Measurements from ENCODE around the gene TGFBR3. TPM values are rescaled to one million over a fixed set of nuclear protein-coding genes. Genes with fewer than 3 reads are reported as not detected.
A peak's percentile ranks its signal among the peaks of the same experiment; 100 is the strongest.

TGFBR3 gene
- total and polyA plus RNA-seq, 8 donors: 4.2 to 689 (median 71.5) TPM

DNA sequence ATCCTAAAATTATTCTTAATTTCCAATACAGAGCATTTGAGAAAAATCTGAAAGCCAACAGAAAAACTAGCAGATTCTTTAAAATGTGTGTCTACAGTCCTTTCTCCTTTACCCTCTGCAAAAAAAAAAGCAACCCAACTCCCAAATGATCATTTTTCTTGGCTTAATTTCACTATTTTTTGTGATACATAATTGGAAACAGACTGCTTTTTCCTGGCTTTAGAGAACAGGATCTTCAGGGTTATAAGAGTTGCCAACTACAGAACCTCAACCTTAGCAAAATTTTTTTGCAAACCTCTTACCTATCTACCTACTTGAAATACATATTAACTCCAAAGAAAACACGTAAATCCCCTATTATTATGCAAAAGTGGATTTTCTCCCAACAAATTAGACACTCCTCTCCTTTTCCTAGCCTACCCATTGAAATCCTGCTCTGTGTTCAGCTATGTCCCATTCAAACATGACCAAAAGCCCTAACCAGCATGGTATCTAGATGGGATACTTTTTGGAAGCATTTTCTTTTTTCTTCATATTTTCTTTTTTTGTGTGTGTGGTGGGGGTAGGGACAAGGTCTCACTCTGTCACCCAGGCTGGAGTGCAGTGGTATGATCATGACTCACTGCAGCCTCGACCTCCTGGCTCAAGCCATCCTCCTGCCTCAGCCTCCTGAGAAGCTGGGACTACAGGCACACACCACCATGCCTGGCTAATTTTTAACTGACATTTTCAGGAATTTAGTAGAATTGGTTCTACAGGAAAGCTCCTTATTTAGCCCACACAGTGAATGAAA is 9.0 kb downstream of the TGFBR3 start:
- H3K27ac ChIP-seq: no peak overlapping the region
- no peak for TF ChIP-seq POLR2A (IDR thresholded peaks at IDR 0.05)
- TF ChIP-seq, protein P1, sequence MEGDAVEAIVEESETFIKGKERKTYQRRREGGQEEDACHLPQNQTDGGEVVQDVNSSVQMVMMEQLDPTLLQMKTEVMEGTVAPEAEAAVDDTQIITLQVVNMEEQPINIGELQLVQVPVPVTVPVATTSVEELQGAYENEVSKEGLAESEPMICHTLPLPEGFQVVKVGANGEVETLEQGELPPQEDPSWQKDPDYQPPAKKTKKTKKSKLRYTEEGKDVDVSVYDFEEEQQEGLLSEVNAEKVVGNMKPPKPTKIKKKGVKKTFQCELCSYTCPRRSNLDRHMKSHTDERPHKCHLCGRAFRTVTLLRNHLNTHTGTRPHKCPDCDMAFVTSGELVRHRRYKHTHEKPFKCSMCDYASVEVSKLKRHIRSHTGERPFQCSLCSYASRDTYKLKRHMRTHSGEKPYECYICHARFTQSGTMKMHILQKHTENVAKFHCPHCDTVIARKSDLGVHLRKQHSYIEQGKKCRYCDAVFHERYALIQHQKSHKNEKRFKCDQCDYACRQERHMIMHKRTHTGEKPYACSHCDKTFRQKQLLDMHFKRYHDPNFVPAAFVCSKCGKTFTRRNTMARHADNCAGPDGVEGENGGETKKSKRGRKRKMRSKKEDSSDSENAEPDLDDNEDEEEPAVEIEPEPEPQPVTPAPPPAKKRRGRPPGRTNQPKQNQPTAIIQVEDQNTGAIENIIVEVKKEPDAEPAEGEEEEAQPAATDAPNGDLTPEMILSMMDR (IDR thresholded peaks at IDR 0.05): no peak
- TF ChIP-seq POLR2AphosphoS5 (IDR thresholded peaks at IDR 0.05): no peak
- no peak for TF ChIP-seq EP300 (IDR thresholded peaks at IDR 0.05)
- no peaks in the 10 kb centered on the region for H3K27me3 ChIP-seq
- WGBS, 5 donors: 80 to 86% (median 81%) methylated on average over 2 of the region's 2 CpGs
- no peaks in the 10 kb centered on the region for H3K36me3 ChIP-seq
- H3K4me1 ChIP-seq: peaks cover 10 to 59% (median 34%) of the 10 kb centered on the region in 4 donors
- intact Hi-C loops (cut with DNase I; ENCODE audit: low total_unique reads): no loop called here
- no peak overlapping the region for H3K4me3 ChIP-seq
- no peaks in the 10 kb centered on the region for H3K9me3 ChIP-seq
- DNase-seq: no peak

DNA sequence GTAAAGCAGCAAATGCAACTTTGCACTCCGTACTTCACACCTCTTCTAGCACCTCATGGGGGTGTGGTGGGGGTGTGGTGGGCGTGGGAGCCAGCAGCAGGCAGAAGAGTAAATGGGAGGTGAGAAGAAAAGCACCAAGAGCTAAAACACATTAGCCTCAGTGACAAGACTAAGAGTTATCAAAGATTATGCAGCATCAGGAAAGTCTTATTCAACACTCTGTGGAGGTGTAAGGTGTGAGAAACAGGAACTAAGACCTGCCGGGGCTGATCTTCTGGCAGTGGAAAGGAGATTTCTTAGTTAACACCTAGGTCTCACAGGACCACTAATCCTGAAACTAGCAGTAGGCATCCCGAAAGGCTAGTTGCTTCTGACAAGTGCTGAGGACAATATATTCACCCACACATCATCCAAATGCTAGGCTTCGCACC is 9.9 kb downstream of the TGFBR3 start:
- no peak for TF ChIP-seq EP300 (IDR thresholded peaks at IDR 0.05)
- no peak for TF ChIP-seq POLR2AphosphoS5 (IDR thresholded peaks at IDR 0.05)
- TF ChIP-seq, protein P1 (IDR thresholded peaks at IDR 0.05): no peak
- no peak for TF ChIP-seq POLR2A (IDR thresholded peaks at IDR 0.05)
- Histone ChIP-seq H3K4me1 (peaks cover 14 to 58% (median 38%) of the 10 kb centered on the region in 4 donors), H3K9me3 (no peaks in the 10 kb centered on the region), H3K36me3 (no peaks in the 10 kb centered on the region), H3K27me3 (no peaks in the 10 kb centered on the region), H3K4me3 (no peak overlapping the region), H3K27ac (no peak overlapping the region)
- DNase-seq: no peak
- intact Hi-C loops (cut with DNase I; ENCODE audit: low total_unique reads): no loop called here
- 71 to 79% (median 74%) methylated on average over 5 of the region's 5 CpGs for WGBS, 5 donors

GRCh38 chr1:91874167-91874566 is 11.8 kb downstream of the TGFBR3 start:
- TF ChIP-seq POLR2AphosphoS5 (IDR thresholded peaks at IDR 0.05) (no peak), EP300 (IDR thresholded peaks at IDR 0.05) (no peak), POLR2A (IDR thresholded peaks at IDR 0.05) (no peak)
- TF ChIP-seq, protein P1 (IDR thresholded peaks at IDR 0.05): no peak
- intact Hi-C loops (cut with DNase I; ENCODE audit: low total_unique reads): no loop called here
- Histone ChIP-seq H3K36me3 (no peaks in the 10 kb centered on the region), H3K27ac (no peak overlapping the region), H3K9me3 (no peaks in the 10 kb centered on the region), H3K4me3 (no peak overlapping the region), H3K27me3 (no peaks in the 10 kb centered on the region), H3K4me1 (peaks cover 14 to 57% (median 32%) of the 10 kb centered on the region in 4 donors)
- WGBS, 5 donors: 95 to 98% (median 97%) methylated on average over 4 of the region's 4 CpGs
- no peak for DNase-seq

DNA sequence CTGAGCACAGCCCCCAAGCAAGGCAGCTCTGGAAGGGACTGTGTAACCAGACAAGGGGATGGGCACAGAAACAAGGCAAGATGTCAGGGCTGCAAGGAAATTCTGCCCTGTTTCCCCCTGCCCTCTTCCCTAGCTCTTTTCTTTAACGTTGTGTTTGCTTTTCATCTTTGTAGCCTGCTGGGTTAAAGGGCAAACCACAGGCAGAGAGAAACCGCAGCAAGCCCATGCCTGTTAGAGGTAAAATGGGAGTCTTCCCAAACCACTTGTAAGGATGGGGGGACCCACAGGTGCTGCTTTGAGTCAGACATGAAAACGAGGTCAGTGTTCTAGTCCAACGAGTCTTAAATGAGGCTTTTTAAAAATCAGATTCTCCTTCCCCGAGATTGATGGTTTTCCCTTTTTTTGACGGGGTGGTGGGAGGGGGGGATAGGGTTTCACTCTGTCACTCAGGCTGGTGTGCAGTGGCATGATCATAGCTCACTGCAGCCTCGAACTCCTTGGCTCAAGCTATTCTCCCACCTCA is 13.3 kb downstream of the TGFBR3 start:
- Histone ChIP-seq H3K27ac (no peak overlapping the region), H3K4me1 (peaks cover 14 to 64% (median 27%) of the 10 kb centered on the region in 4 donors), H3K36me3 (no peaks in the 10 kb centered on the region)

More for the DNA sequence above, 13.3 kb downstream of the TGFBR3 start:
- intact Hi-C loops (cut with DNase I; ENCODE audit: low total_unique reads): no loop called here
- Histone ChIP-seq H3K27me3 (no peaks in the 10 kb centered on the region), H3K4me3 (no peak overlapping the region), H3K9me3 (no peaks in the 10 kb centered on the region)
- DNase-seq: peak in 1 of 2 donors; percentile 40
- TF ChIP-seq POLR2A (IDR thresholded peaks at IDR 0.05): no peak
- TF ChIP-seq POLR2AphosphoS5 (IDR thresholded peaks at IDR 0.05): no peak
- TF ChIP-seq, protein P1 (IDR thresholded peaks at IDR 0.05): no peak
- TF ChIP-seq EP300 (IDR thresholded peaks at IDR 0.05): no peak
- WGBS, 5 donors: 24 to 37% (median 32%) methylated on average over 6 to 7 of the region's 7 CpGs

Measured in stomach (tissue), 9 donors.